ENCODE data around the gene PHLPP1. TPM values are rescaled to one million over a fixed set of nuclear protein-coding genes. Genes with fewer than 3 reads are reported as not detected.

Gene PHLPP1
- total RNA-seq, 1 experiment from 2014 or later: 14.7 TPM

- BruUV-seq (replicated peaks): no TSS peak
- CTCF ChIA-PET: no interaction called here
- Histone ChIP-seq H3K9me3 (ENCODE audit: control insufficient read depth in 1 of 2, insufficient read depth in 1 of 2, low read depth in 1 of 2, low read length in 2 of 2) (peaks cover 0 to 5% of the 10 kb centered on the region in 2 experiments; a peak in 2 of 4 replicates), H2AFZ (ENCODE audit: low read depth, low read length, poor library complexity, severe bottlenecking) (no peak overlapping the region), H3K9ac (ENCODE audit: low read length) (no peak overlapping the region), H3K4me2 (ENCODE audit: low read length) (no peak overlapping the region), H3K36me3 (ENCODE audit: control insufficient read depth in 1 of 2, insufficient read depth in 2 of 2, low read length in 2 of 2) (no peaks in the 10 kb centered on the region), H3K79me2 (ENCODE audit: insufficient read depth, low read length) (peaks cover 37% of the 10 kb centered on the region), H3K27ac (ENCODE audit: low read depth, low read length) (no peak overlapping the region), H3K27me3 (ENCODE audit: insufficient read depth, low read length) (no peaks in the 10 kb centered on the region), H3K4me3 (replicated peaks in 1 of 2; ENCODE audit: low read depth in 1 of 2, low read length in 2 of 2) (no peak overlapping the region), H3K4me1 (ENCODE audit: control insufficient read depth in 1 of 2, insufficient read depth in 2 of 2, low read length in 2 of 2) (peaks cover 11 to 12% of the 10 kb centered on the region in 2 experiments; a peak in 3 of 4 replicates), H3K9me2 (ENCODE audit: insufficient read depth) (no peaks in the 10 kb centered on the region), H4K20me1 (ENCODE audit: insufficient read depth) (no peaks in the 10 kb centered on the region)
- TF ChIP-seq ZNF274 (IDR thresholded peaks at IDR 0.05; ENCODE audit: low read depth, low read length): no peak
- no peak for TF ChIP-seq ATF3 (IDR thresholded peaks at IDR 0.05)
- no peak for TF ChIP-seq EGR1 (IDR thresholded peaks at IDR 0.05; ENCODE audit: low read depth)
- TF ChIP-seq, protein P1, sequence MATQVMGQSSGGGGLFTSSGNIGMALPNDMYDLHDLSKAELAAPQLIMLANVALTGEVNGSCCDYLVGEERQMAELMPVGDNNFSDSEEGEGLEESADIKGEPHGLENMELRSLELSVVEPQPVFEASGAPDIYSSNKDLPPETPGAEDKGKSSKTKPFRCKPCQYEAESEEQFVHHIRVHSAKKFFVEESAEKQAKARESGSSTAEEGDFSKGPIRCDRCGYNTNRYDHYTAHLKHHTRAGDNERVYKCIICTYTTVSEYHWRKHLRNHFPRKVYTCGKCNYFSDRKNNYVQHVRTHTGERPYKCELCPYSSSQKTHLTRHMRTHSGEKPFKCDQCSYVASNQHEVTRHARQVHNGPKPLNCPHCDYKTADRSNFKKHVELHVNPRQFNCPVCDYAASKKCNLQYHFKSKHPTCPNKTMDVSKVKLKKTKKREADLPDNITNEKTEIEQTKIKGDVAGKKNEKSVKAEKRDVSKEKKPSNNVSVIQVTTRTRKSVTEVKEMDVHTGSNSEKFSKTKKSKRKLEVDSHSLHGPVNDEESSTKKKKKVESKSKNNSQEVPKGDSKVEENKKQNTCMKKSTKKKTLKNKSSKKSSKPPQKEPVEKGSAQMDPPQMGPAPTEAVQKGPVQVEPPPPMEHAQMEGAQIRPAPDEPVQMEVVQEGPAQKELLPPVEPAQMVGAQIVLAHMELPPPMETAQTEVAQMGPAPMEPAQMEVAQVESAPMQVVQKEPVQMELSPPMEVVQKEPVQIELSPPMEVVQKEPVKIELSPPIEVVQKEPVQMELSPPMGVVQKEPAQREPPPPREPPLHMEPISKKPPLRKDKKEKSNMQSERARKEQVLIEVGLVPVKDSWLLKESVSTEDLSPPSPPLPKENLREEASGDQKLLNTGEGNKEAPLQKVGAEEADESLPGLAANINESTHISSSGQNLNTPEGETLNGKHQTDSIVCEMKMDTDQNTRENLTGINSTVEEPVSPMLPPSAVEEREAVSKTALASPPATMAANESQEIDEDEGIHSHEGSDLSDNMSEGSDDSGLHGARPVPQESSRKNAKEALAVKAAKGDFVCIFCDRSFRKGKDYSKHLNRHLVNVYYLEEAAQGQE (IDR thresholded peaks at IDR 0.05; ENCODE audit: low read depth): no peak
- no peak for TF ChIP-seq POLR2A (IDR thresholded peaks at IDR 0.05; ENCODE audit: borderline replicate concordance, extremely low read depth, insufficient read depth, insufficient read length)
- TF ChIP-seq, protein P2, sequence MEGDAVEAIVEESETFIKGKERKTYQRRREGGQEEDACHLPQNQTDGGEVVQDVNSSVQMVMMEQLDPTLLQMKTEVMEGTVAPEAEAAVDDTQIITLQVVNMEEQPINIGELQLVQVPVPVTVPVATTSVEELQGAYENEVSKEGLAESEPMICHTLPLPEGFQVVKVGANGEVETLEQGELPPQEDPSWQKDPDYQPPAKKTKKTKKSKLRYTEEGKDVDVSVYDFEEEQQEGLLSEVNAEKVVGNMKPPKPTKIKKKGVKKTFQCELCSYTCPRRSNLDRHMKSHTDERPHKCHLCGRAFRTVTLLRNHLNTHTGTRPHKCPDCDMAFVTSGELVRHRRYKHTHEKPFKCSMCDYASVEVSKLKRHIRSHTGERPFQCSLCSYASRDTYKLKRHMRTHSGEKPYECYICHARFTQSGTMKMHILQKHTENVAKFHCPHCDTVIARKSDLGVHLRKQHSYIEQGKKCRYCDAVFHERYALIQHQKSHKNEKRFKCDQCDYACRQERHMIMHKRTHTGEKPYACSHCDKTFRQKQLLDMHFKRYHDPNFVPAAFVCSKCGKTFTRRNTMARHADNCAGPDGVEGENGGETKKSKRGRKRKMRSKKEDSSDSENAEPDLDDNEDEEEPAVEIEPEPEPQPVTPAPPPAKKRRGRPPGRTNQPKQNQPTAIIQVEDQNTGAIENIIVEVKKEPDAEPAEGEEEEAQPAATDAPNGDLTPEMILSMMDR (IDR thresholded peaks at IDR 0.05 in 2 of 3, conservative IDR thresholded peaks at IDR 0.05 in 1 of 3; ENCODE audit: borderline replicate concordance in 1 of 3, insufficient read depth in 1 of 3, low read depth in 2 of 3, low read length in 2 of 3): no peak
- no peak for TF ChIP-seq SP1 (IDR thresholded peaks at IDR 0.05; ENCODE audit: low read depth)
- no peak for TF ChIP-seq ELF1 (IDR thresholded peaks at IDR 0.05; ENCODE audit: borderline replicate concordance, low read depth)
- no peak for TF ChIP-seq RAD21 (IDR thresholded peaks at IDR 0.05; ENCODE audit: low read depth)
- no peak for TF ChIP-seq SRF (IDR thresholded peaks at IDR 0.05; ENCODE audit: low read depth)
- TF ChIP-seq MAX (IDR thresholded peaks at IDR 0.05): no peak
- TF ChIP-seq CBX3 (IDR thresholded peaks at IDR 0.05; ENCODE audit: low read depth): no peak
- no peak for TF ChIP-seq ZFX (IDR thresholded peaks at IDR 0.05)
- no peak for TF ChIP-seq CEBPB (IDR thresholded peaks at IDR 0.05; ENCODE audit: low read depth)
- TF ChIP-seq EZH2 (IDR thresholded peaks at IDR 0.05): no peak
- TF ChIP-seq FOSL1 (IDR thresholded peaks at IDR 0.05; ENCODE audit: low read depth): no peak
- no peak for TF ChIP-seq YY1 (IDR thresholded peaks at IDR 0.05; ENCODE audit: extremely low read depth, insufficient replicate concordance, low read depth, low read length)
- TF ChIP-seq JUND (IDR thresholded peaks at IDR 0.05): no peak
- DNase-seq (ENCODE audit: low read depth, low spot score): no peak
- no peak for ATAC-seq
- intact Hi-C loops (cut with micrococcal nuclease): no loop called here
- RAD21 ChIA-PET (ENCODE audit: low non-redundant PET in 1 of 2, low total read pairs in 2 of 2, uncharacterized antibody in 2 of 2, unreplicated experiment in 2 of 2): no interaction called here
- POLR2A ChIA-PET: no interaction called here
Measured at GRCh38 chr18:62736077-62736855, 20.9 kb downstream of the PHLPP1 start.

Measured in HCT116 (cell line).